HG03097 (cell line): Measurements from ENCODE around the gene AKNA.

Experiments
- ATAC-seq: cut with Tn5 transposase; IDR thresholded peaks from one replicate; pipeline ENCODE4 v1.9.1; 2021; ENCODE audit not compliant: unreplicated experiment, low FRiP score

The AKNA gene, protein sequence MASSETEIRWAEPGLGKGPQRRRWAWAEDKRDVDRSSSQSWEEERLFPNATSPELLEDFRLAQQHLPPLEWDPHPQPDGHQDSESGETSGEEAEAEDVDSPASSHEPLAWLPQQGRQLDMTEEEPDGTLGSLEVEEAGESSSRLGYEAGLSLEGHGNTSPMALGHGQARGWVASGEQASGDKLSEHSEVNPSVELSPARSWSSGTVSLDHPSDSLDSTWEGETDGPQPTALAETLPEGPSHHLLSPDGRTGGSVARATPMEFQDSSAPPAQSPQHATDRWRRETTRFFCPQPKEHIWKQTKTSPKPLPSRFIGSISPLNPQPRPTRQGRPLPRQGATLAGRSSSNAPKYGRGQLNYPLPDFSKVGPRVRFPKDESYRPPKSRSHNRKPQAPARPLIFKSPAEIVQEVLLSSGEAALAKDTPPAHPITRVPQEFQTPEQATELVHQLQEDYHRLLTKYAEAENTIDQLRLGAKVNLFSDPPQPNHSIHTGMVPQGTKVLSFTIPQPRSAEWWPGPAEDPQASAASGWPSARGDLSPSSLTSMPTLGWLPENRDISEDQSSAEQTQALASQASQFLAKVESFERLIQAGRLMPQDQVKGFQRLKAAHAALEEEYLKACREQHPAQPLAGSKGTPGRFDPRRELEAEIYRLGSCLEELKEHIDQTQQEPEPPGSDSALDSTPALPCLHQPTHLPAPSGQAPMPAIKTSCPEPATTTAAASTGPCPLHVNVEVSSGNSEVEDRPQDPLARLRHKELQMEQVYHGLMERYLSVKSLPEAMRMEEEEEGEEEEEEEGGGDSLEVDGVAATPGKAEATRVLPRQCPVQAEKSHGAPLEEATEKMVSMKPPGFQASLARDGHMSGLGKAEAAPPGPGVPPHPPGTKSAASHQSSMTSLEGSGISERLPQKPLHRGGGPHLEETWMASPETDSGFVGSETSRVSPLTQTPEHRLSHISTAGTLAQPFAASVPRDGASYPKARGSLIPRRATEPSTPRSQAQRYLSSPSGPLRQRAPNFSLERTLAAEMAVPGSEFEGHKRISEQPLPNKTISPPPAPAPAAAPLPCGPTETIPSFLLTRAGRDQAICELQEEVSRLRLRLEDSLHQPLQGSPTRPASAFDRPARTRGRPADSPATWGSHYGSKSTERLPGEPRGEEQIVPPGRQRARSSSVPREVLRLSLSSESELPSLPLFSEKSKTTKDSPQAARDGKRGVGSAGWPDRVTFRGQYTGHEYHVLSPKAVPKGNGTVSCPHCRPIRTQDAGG (N-terminal part only)

DNA sequence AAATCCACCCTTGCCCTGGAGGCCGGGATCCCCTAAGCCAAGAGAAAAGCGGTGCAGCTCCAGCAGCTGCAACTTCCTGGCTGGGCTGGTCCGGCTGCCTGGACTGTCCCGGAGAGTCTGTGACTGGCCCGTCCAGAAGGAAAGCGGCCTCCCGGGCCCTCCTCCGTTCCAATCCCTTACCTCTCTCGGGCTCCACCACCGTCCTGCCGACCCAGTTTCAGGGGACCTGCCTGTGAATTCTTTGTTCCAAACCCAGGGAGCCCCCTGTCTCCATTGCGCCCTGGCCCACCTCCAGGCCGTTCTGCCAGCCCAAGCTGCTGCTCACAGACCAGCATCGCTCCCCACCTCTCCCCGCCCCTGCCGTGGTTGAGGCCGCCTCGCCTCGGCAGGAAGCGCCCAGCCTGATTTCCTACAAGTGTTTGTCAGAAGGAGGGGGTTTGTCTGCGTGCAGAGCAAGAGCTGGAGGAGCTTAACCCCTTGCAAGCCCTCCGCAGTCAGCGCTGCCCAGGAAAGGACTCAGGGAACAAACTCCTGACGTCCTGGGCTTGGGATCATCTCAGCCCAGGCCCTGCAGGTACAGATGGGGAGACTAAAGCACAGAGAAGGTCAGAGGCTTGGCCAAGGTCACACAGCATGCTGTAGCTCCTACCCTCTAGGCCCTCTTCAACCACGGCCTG, at the start of gene AKNA:
Gene AKNA (minus strand): TSS at position 303 of the 677 bp plus-strand sequence. CDS start 6,649 bp downstream, outside the sequence.
- ATAC-seq: peak; percentile 22

DNA sequence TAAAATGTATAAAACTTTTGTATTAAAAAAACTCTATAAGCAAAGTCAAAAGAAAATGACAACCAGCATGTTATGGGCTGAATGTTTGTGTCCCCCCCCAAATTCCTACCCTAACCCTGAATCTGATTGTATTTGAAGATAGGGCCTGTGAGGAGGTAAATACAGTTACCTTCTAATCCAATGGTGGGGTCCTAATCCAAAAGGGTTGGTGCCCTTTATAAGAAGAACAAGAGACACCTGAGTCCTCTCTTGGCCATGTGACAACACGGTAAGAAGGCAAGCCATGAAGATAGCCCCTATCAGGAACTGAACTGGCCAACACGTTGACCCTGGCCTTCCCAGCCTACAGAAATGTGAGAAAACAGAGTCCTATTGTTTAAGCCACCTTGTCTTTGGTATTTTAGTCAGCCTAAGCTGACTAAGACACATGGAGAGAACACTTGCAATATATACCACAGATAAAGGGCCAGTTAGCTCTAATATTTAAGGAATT, 49.7 kb upstream of the AKNA start:
- no peak for ATAC-seq

DNA sequence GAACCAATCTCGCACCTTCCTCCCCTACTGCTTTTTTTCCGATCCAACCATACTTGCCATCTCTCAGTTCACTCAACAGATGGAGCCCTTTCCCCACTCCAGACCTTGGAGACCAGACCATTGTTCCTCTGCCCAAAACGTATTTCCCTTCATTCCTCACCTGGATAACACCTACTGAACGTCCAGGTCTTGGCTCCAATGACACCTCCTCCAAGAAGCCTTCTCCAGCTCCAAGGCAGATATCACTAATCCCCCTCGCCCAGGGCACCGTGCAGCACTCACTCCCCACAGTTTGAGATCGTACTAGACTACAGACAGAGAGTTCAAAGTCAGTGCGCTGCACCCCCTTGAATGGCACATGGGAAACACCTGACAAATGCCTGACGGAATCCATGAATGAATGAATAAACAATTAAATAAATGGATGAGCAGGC, 47.1 kb upstream of the AKNA start:
- no peak for ATAC-seq

DNA sequence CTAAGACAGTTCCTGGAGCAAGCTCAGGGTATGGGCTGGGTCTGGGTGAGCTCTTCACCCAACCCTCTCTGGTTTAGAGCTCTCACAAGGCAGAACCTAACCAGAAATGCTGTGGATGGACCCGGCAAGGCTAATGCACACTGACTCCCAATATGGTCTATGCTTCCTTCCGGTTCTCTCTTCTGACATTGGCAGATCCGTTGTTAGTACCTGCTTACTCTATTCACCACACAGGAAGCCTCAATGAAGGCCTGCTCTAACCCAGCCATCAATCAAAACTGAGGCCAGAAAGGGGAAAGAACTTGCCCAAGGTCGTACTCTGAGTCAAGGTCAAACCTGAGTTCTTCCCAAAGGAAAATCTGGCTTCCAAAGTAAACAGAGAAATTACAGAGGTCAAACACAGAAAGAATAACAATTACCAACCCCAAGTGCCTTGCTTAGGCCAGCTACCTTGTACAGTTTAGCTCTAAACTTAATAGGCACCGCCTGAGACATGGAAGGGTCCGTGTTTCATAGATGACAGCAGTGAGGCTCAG, 46.0 kb upstream of the AKNA start:
- ATAC-seq: no peak

DNA sequence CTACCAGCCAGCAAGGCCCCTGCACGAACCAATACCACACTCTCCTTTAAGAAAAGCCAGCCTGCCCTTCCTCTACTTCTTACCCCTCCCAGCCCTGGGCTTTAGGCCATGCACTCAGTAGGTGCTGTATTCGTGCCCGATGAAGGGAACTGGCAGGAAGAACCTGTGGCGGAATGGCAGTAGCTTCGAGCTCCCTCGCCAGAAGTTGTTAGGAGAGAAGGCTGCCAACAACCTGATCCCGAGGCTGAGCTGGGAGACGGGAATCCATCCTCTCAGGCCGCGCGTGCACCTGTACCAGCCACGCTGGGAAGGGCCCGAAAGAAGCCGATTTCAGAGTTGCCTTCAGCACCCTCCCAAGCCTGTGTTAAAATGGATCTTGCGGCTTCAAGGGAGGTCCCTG, 45.3 kb upstream of the AKNA start:
- no peak for ATAC-seq

DNA sequence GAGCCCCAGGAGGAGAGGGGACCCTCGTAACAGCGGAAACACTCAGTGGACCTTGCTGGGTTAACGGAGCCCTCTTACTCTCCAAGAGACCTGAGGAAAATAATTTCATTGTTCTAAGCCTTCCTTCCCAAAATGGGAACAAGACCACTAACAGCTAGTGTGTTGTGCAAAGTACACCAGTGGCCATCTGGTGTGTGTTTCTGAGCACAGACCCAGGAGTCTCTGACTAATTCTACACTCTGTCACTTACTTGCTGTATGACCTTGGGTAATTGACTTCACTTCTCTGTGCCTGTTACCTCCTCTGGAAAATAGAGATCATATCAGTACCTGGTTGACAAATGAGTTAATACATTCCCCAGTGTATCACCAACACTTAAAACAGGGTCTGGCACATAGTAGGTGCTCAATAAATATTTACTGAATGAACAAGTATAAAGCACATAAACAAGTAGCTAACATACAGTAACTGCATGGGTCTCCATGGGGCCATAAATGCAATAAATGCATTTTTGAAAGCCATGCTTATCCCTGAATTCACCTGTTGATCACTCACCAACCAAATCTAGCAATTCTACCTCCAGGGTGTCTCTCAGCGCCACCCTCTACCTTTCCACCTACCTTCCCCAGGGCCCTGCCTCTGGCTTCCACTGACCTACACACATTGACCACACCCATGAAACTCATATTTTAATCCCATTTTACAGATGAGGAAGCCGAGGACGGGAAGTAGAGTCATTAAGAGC, 44.7 kb upstream of the AKNA start:
- no peak for ATAC-seq

DNA sequence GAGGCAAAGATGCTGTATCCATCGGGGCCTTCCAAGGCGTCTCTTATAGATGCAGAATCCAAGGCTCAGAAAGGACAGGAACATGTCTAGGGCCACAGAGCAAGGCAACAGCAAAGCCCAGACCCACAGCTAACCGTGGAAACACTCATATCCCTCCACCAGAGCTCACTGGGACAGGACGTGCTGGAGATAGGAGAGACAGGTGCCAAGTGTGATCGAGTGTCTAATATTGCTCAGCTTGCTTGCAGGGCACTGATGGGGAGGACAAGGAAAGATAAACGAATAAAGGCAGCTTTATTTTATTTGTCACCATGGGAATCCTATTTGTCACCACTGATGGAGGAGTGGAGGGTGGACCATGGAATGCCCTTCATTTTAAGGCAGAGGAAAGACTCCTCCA, 44.0 kb upstream of the AKNA start:
- ATAC-seq: no peak

DNA sequence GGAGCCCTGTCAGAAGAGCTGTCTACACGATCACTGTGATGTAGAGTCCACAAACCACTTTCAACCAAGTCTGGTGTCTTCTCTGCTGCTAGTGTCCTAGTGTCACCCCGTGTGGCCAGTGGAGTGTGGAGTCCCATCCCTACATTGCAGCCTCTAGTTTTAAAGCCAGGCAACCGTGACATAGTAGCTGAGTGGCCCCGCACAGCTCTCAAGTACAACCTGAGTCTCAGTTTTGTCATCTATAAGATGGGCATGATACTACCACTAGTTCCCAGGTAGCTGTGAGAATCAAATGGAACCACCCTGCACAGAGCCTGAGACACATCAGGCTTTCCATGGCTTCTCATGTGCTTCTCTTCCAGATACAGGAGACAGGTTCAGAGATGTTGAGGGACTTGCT, 43.2 kb upstream of the AKNA start:
- no peak for ATAC-seq

DNA sequence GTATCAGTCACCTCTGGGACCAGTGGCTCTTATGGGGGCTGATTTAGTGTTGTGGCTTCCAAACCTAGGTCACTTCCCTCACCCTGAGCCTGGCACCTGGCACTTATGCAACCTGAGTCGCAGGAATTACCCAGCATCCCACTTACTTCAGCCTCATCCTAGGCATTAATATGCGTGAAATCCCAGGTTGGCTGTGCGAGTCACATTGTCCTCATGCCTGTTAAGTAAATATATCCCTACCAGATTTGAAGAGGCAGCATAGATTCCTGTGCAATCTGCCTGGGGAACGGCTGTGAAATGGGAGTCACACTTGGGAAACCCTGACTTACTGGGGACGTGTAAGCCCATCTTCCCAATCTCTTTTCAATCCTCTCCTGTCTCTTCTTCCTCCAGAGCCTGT, 42.7 kb upstream of the AKNA start:
- ATAC-seq: no peak

DNA sequence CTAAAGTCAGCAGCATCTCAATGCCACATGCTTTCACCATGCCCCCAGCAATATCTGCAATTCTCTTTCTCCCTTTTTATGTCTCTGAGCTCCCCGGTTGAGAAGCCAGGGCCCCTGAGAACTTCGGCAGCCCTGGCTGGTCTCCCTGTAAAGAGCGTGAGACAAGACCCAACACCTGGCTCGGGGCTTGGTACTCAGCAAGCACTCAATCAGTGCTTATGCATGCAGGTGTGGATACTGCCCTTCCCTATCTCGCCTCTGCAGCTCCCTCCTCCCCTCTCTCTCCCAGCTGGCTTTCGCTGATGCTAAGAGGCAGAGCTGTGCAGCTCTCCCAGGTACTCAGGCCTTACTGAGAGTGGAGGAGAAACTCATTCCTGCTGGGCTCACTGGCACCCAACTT, 41.7 kb upstream of the AKNA start:
- ATAC-seq: no peak

DNA sequence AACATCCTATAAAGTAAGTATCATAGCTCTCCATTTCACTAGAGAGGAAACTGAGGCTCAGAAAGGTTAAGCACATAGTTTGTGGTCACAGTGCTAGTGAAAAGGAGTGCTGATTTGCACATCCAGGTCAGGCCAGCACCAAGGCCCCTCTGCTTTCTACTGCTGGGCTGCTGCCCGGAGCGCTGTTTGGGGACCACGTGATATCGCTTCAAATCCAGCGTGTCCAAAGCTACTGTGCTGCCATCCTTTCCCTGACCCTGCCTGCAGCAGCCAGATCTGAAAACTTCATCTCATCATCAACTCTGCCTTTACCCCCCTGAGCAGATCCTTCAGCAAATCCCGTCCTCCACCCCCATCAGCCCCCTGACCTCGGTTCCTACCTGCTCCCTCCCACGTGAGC, 40.7 kb upstream of the AKNA start:
- ATAC-seq: no peak

DNA sequence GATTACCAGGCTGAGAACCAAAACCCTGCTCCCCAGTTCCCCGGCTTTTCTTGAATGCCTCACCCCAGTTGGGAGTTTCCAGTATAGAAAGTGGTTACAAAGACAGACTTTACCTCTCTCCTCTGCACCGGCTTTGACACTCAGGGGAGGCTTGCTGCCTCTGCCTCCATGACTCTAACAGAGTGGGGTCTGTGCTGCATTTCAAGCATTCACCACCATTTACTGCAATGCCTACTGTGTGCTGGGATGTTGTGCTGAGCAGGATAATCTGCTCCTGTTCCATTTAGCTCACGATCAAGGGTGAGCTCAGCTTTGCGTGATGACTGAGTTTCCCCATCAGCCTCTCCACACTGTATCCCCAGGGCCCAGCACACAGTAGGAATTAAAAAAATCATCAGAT, 39.9 kb upstream of the AKNA start:
- no peak for ATAC-seq

DNA sequence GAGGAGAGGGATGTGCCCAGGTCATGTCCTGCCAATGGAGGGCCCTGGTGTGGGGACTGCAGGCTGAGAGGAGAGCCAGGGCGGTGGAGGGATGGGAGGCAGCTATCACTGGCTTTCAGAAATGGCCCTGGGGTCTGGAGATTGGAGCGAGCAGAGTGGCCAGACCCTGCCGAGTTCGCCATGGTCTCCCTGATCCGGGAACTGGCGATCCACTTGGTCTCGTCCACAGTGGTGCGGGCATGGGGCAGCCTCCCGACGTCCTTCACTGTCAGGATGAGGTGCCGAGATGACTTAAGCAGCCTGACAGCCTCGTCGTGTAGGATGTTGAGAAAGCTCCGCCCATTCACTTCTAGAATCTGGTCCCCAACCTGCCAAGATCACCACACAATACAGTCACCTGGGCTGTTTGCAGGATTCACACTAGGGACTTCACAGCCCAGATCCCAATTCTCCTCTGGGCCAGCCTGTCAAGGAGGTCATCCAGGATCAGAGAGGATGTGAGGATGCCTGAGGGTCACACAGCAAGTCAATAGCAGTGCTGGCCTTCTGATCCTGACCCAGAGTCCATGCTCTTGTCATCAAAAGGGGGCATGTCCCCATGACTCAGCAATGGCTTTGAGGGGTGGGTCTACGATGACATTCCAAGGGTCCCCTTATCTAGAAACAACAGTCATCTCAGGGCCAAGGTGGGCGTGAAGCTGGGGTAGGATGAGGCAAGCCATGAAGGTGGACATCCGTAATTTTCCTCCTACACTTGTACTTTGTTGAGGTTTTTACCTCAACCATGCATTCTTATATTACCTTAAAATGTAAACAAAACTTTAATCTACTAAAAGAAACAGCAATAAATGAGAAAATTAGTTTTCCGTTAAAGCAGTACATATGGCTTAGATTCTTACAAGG, 38.5 kb upstream of the AKNA start:
- no peak for ATAC-seq

DNA sequence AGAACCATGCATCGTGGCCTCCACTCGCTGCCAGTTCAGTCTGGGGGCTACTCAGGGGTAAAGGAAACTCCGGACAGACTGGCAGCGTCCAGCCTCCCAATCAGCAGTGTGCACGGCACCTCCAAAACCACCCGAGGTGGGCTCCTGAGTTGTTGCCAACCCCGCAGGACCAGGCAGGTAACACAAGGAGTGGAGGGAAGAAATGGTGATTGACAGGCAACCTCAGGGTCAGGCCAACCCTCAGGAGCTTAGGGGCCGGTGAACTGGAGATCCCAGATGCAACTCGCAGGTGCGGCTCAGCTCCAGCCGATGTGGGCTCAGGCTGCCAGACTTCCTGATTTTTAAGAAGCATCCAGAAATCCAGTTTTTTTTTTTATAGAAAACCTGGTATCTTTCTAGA, 37.3 kb upstream of the AKNA start:
- no peak for ATAC-seq

DNA sequence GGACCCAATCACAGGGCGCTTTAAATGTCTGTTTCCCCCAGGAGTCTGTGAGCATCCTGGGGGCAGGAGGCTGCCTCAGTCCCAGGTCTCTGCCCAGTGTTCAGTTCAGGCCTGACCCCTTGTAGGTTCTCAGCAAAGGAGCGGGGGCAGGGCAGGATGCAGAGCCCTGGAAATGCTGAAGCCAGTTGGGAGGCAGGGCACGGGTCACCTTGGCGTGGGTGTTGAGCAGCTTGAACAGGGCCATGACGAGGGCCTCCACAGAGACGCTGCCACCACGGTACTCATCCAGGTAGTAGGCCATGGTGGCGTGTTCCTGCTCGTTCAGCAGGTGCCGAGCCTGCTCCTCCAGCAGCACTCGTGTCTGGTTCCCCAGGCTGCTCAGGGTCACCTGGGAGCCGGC, 36.3 kb upstream of the AKNA start:
- ATAC-seq: no peak

DNA sequence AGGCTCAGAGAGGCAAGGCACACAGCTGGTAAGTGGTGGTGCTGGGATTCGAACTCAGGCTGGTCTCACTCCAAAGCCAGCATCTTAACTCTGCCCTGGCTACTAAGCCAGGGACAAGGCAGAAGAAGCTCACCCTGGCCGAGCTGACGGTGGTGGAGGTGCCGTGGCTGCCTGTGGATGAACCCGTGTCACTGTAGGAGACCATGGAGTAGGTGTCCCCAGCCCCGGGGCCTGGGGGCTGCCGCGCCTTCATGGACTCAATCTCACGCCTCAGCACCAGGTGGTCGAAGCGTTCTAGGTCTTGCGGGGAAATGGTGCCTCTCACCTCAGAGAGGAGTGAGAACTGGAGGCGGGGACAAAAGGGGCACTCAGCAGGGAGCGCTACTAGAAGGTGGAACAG, 35.4 kb upstream of the AKNA start:
- ATAC-seq: no peak

DNA sequence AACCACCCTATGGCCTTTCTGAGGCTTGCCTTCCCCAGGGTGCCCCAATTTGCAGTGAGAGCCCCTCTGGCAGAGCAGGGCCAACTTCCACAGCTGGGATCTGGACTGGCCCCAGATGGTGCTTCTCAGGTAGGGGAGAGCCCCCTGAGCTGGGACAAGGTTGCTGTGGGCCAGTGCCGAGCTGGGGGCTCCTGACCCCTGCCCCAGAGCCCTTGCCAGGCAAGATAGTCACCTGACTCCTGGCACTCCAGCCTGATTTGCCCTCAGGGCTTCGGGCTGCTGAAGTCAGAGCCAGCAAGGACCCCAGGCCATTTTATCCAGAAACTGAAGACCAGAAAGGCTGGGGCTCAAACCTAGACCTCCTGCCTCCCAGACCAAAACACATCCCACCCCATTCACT, 33.4 kb upstream of the AKNA start:
- ATAC-seq: no peak

DNA sequence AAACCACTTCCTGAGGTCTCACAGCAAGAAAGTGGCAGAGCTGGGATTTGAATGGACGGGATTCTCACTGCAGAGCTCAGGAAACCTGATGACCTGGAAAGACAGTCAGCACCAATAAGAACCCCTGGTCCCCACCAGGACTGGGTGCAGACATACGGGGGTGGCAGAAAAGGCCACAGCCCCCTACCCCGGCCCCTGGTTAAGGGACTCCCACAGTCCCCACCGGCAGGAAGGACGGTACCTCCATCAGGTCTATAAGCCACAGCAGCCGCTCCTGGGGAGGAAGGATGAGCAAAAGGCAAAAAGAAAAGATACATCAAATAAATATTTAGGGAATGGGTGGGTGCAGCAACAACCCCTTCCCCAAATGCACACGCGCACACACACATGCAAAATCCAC, 32.0 kb upstream of the AKNA start:
- no peak for ATAC-seq
